Upper lobe of left lung (tissue), 6 donors: Measurements from ENCODE around the gene STOX1. TPM values are rescaled to one million over a fixed set of nuclear protein-coding genes. Genes with fewer than 3 reads are reported as not detected.
A peak's percentile ranks its signal among the peaks of the same experiment; 100 is the strongest.

Experiments
- ATAC-seq, 2 donors: fragments of 200-7000 bp; cut with Tn5 transposase; one replicate each; pipeline ENCODE4 v1.9.1; 2022; ENCODE audit warnings: mild to moderate bottlenecking in 2 of 2, moderate library complexity in 2 of 2; ENCODE audit not compliant: low FRiP score in 2 of 2
- DNase-seq, 2 donors: peaks; one replicate each; pipeline ENCODE4 v3.0.0-alpha.2; 2019 to 2020
- H3K27ac ChIP-seq, 4 donors: fragments of 200-600 bp; sonication (generic); one replicate each; pipeline ENCODE4 v1.5.1; 2016 to 2019
- H3K27me3 ChIP-seq, 4 donors: fragments of 200-600 bp; sonication (generic); one replicate each; pipeline ENCODE4 v1.5.1; 2017 to 2019
- H3K36me3 ChIP-seq, 4 donors: fragments of 200-600 bp; sonication (generic); one replicate each; pipeline ENCODE4 v1.5.1; 2016 to 2019
- H3K4me1 ChIP-seq, 4 donors: fragments of 200-600 bp; sonication (generic); one replicate each; pipeline ENCODE4 v1.5.1; 2018 to 2019
- H3K4me3 ChIP-seq, 4 donors: fragments of 200-600 bp; sonication (generic); one replicate each; pipeline ENCODE4 v1.5.1; 2017 to 2019; ENCODE audit warnings: mild to moderate bottlenecking in 2 of 4, moderate library complexity in 1 of 4
- H3K9me3 ChIP-seq, 4 donors: fragments of 200-600 bp; sonication (generic); one replicate each; pipeline ENCODE4 v1.5.1; 2018 to 2019
- EP300 ChIP-seq, 4 donors: sonication (generic); formaldehyde crosslinking; IDR thresholded peaks; one replicate each; pipeline ENCODE4 v1.5.1; 2017; ENCODE audit warnings: antibody characterized with exemption in 4 of 4, control low read depth in 2 of 4
- POLR2A ChIP-seq, 4 donors: fragments of 450-650 bp; IDR thresholded peaks; one replicate each; pipeline ENCODE4 v1.5.1; 2016 to 2017; ENCODE audit warnings: antibody characterized with exemption in 4 of 4, mild to moderate bottlenecking in 2 of 4
- POLR2AphosphoS5 ChIP-seq, 2 donors: sonication (generic); formaldehyde crosslinking; IDR thresholded peaks; one replicate each; pipeline ENCODE4 v1.5.1; 2017; ENCODE audit warnings: antibody characterized with exemption in 2 of 2
- WGBS, 2 donors: methylation state at CpG; one replicate each; pipeline ENCODE4 v1.1.5; 2017 to 2018; 5-methylcytosine and 5-hydroxymethylcytosine counted together
- total RNA-seq, 6 donors: library from RNA; depleted of rRNA in 4 of 6; stranded (reverse); fragments of >200 nt in 4 of 6; gene quantifications; one replicate each; pipeline versions ENCODE4 v1.1.0 to v1.2.1, GENCODE V29; 2016 to 2021
- TF ChIP-seq, protein P1 (sequence below), 6 experiments: fragments of 450-650 bp in 4 of 6; fragments of 200-600 bp in 2 of 6; sonication (generic) in 2 of 6; IDR thresholded peaks; one replicate each; pipeline ENCODE4 v1.5.1; 2016 to 2019; ENCODE audit warnings: antibody characterized with exemption in 6 of 6
- donor health status: DM: no; HTN: no; CAD: no; lungs with moderate emphysema.
- donor health status: DM: no; HTN: yes; CAD: no; lungs with severe emphysema.

The STOX1 gene
- total RNA-seq, 6 donors from 2014 or later: 0.23 to 25.6 (median 3.1) TPM

DNA sequence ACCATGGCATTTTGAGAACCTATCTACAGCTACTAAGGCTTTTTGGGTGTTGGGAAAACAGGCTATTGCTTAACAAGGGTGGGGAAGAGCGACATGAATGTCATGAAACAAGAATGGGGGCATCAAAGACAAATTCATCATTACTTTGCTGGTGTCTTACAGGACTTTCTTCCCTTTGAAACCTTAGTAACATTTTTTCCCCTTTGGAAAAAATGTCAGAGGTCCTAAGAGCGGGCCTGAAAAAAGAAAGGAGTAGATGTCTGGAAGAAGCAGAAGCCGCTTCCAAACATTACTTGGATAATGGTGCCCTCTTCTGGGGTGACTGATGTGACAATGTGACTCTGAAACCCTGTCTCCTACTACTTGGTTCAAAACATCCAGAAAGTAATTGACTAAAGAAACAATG is 70.0 kb downstream of the STOX1 start:
- ATAC-seq (no peak), DNase-seq (peak in 1 of 2 donors; percentile 22)
- peaks cover 2 to 12% (median 11%) of the 10 kb centered on the region in 4 donors for H3K4me1 ChIP-seq
- TF ChIP-seq POLR2A (IDR thresholded peaks at IDR 0.05) (no peak), POLR2AphosphoS5 (IDR thresholded peaks at IDR 0.05) (no peak), EP300 (IDR thresholded peaks at IDR 0.05) (no peak)
- TF ChIP-seq, protein P1, sequence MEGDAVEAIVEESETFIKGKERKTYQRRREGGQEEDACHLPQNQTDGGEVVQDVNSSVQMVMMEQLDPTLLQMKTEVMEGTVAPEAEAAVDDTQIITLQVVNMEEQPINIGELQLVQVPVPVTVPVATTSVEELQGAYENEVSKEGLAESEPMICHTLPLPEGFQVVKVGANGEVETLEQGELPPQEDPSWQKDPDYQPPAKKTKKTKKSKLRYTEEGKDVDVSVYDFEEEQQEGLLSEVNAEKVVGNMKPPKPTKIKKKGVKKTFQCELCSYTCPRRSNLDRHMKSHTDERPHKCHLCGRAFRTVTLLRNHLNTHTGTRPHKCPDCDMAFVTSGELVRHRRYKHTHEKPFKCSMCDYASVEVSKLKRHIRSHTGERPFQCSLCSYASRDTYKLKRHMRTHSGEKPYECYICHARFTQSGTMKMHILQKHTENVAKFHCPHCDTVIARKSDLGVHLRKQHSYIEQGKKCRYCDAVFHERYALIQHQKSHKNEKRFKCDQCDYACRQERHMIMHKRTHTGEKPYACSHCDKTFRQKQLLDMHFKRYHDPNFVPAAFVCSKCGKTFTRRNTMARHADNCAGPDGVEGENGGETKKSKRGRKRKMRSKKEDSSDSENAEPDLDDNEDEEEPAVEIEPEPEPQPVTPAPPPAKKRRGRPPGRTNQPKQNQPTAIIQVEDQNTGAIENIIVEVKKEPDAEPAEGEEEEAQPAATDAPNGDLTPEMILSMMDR (IDR thresholded peaks at IDR 0.05): peak in 4 of 6 experiments; percentile 8 to 45 (median 28)
- no peaks in the 10 kb centered on the region for H3K9me3 ChIP-seq
- no peaks in the 10 kb centered on the region for H3K27me3 ChIP-seq
- H3K27ac ChIP-seq: no peak overlapping the region
- 42 to 45% methylated on average over 3 of the region's 3 CpGs for WGBS, 2 donors
- H3K4me3 ChIP-seq: no peak overlapping the region
- no peaks in the 10 kb centered on the region for H3K36me3 ChIP-seq

DNA sequence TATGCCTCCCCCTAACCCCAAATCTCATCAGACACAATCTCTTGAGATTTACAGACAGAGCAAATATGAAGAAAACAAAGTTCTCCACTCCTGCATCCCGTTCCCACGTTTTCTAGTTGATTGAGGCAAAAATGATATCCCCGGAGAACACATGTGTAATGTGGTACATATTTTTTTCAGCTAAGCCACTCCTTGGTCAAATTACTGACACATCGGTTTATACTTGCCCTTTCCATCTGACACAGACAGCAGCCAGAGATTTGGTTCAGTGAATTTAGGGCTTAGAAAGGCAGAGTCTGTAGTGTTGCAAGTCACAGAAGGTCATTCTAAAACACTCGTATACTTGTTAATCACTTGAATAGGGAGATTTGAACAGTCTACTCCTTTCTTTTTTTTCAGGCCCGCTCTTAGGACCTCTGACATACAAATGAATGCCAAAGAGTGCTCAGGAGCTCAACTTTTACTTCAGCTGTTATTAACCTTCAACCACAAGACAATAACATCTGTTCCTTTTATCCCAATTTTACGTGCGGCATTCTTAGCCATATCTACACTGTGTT is 71.9 kb downstream of the STOX1 start:
- Histone ChIP-seq H3K4me3 (no peak overlapping the region), H3K4me1 (peaks cover 7 to 20% (median 18%) of the 10 kb centered on the region in 4 donors), H3K27ac (no peak overlapping the region), H3K36me3 (no peaks in the 10 kb centered on the region), H3K9me3 (no peaks in the 10 kb centered on the region), H3K27me3 (no peaks in the 10 kb centered on the region)
- 91 to 94% methylated on average over 8 of the region's 8 CpGs for whole genome bisulfite sequencing, 2 donors
- DNase-seq (no peak), ATAC-seq (no peak)
- TF ChIP-seq POLR2AphosphoS5 (IDR thresholded peaks at IDR 0.05) (no peak), EP300 (IDR thresholded peaks at IDR 0.05) (no peak)
- TF ChIP-seq, protein P1 (IDR thresholded peaks at IDR 0.05): no peak

DNA sequence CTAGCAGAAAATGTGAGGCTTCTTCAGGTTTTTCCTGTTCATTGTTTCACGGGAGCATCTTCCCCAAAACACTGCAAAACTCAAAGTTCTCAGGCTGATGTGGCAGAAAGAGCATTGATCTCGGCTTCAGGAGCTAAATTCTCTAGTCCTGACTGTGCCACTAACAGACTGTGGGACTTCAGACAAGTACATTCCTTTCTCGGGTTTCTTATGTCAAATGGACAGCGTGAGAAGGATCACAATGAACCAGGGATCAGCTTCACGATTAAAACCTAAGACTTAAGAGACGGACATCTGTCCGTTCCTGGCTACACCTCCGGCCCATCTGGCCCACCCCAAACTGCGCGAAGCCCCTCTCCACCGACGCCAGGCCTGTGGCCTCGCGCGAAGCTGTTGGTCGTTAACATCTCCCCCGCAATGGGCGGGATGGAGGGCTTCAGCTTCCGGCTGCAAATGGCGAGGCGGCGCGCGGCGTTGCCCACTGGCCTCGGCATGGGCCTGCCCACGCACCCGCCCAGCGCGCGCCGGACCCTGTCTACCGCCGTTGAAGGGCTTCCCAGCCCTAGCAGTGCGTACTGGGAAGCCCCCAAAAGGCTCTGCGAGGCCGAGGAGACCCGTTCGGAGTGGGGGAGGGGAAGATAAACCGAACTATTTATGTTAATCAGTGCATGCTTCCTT is 73.2 kb downstream of the STOX1 start:
- WGBS, 2 donors: 7 to 11% methylated on average over 24 to 34 of the region's 40 CpGs
- ATAC-seq: peak; percentile 65 to 89
- H3K36me3 ChIP-seq: no peaks in the 10 kb centered on the region
- TF ChIP-seq POLR2AphosphoS5 (IDR thresholded peaks at IDR 0.05) (peak; percentile 61 to 72), POLR2A (IDR thresholded peaks at IDR 0.05) (peak in 2 of 4 donors; percentile 64 to 71), EP300 (IDR thresholded peaks at IDR 0.05) (peak in 1 of 4 donors; percentile 56)
- TF ChIP-seq, protein P1 (IDR thresholded peaks at IDR 0.05): no peak
- H3K4me1 ChIP-seq: peaks cover 7 to 21% (median 18%) of the 10 kb centered on the region in 4 donors
- H3K9me3 ChIP-seq: no peaks in the 10 kb centered on the region
- H3K27me3 ChIP-seq: no peaks in the 10 kb centered on the region
- peak overlapping the region; percentile 97 to 100 (median 99) for H3K27ac ChIP-seq
- peak; percentile 68 to 94 for DNase-seq
- peak overlapping the region; percentile 79 to 95 (median 84) for H3K4me3 ChIP-seq

DNA sequence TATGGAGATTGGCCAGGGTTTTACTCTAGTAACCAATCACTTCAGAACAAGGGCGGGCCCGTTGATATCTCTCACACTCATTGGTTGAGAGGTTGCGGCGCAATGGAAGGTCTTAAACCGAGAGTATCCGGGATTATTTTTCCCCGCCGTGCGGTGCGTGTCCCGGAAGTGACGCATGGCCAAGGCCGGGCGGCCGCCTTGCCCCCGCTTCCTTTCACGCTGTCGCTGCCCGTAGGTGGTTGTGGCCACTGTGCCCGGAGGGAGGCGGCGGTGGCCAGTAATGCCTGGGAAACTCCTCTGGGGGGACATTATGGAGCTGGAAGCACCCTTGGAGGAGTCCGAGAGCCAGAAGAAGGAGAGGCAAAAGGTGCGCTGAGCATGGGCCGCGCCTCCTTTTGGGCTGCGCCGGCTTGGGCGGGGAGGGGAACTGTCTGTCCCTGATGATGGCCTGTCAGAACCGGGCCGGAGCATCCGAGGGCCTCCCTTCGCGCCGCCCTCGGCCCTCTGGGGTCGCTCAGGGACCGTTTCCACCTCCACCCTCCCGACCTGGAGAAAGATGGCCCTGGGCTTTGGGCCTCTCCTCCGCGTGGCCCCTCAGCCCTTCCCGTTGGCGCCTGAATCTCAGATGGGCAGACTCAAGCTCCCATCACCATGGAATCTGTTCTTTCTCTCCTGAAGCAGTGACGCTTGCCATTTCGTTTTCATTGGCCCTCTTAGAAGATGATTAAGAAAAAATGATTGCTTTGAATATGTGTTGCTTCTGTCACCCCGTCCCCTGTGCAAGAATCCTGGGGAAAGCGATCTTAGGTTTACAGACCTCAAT is 74.0 kb downstream of the STOX1 start, which contains the start of gene DDX50:
DDX50 (plus strand) TSS at position 211 of the 823 bp plus-strand sequence; CDS start at position 281, 70 bp downstream.
- no peaks in the 10 kb centered on the region for H3K9me3 ChIP-seq
- 0 to 2% methylated on average over 23 to 30 of the region's 47 CpGs for WGBS, 2 donors
- peak within 1 kb of the TSS; percentile 97 to 100 (median 99) for H3K27ac ChIP-seq
- ATAC-seq (peak; percentile 98 to 99), DNase-seq (peak; percentile 97 to 99)
- no peaks in the 10 kb centered on the region for H3K27me3 ChIP-seq
- peaks cover 7 to 21% (median 18%) of the 10 kb centered on the region in 4 donors for H3K4me1 ChIP-seq
- H3K36me3 ChIP-seq: no peaks in the 10 kb centered on the region
- TF ChIP-seq EP300 (IDR thresholded peaks at IDR 0.05) (peak in 1 of 4 donors; percentile 66), POLR2A (IDR thresholded peaks at IDR 0.05) (peak in 3 of 4 donors; percentile 42 to 81 (median 55)), POLR2AphosphoS5 (IDR thresholded peaks at IDR 0.05) (peak; percentile 92)
- TF ChIP-seq, protein P1 (IDR thresholded peaks at IDR 0.05): peak in 4 of 6 experiments; percentile 34 to 72 (median 54)
- H3K4me3 ChIP-seq: peak within 1 kb of the TSS; percentile 79 to 99 (median 88)
